ENCODE data around the gene SMC3. TPM values are rescaled to one million over a fixed set of nuclear protein-coding genes. Genes with fewer than 3 reads are reported as not detected.

Gene SMC3
- total RNA-seq: 18.3 and 19.1 TPM in 2 replicates

GRCh38 chr10:110567201-110568054 lies at the start of gene SMC3:
Gene SMC3, plus strand, starts transcription at chr10:110567695. Its CDS starts 122 bp downstream, at chr10:110567817.

GRCh38 chr10:110643653-110644597 lies 76.4 kb downstream of the SMC3 start, which contains the start of gene RBM20:
Gene RBM20, plus strand, starts transcription at chr10:110644336. Its CDS starts 119 bp downstream, at chr10:110644455.

Other genes with a start within 250 kb of the SMC3 start
- 2.6 and 2.9 TPM in 2 replicates for gene DUSP5, start 69.8 kb upstream of the SMC3 start, total RNA-seq
- under 0.01 TPM in 2 replicates for gene RBM20, start 76.6 kb downstream of the SMC3 start, total RNA-seq

Data from smooth muscle cell of bladder (primary cell).